DLD1 (cell line): ENCODE results near the gene FKBP11.

ENCODE experiments used
- in situ Hi-C: cut with HindIII; loops from 2 replicates; pipeline ENCODE4 v1.10.0; 2017; ENCODE audit warnings: low sequenced_read_pairs

Gene FKBP11

GRCh38 chr12:48925304-48926011 is at the start of gene FKBP11:
Gene FKBP11, minus strand, starts transcription at chr12:48925492. Its CDS starts 64 bp downstream, at chr12:48925428.
- in situ Hi-C loops, result no loop called here

GRCh38 chr12:48973941-48974673 is 48.8 kb upstream of the FKBP11 start:
- in situ Hi-C loops, result no loop called here

GRCh38 chr12:48973531-48973930 is 48.2 kb upstream of the FKBP11 start:
- in situ Hi-C loops, result no loop called here

GRCh38 chr12:48972952-48973483 is 47.7 kb upstream of the FKBP11 start:
- in situ Hi-C loops, result no loop called here

- in situ Hi-C loops, result no loop called here
These were observed 47.1 kb upstream of the FKBP11 start for GRCh38 chr12:48972213-48972951.

GRCh38 chr12:48970702-48971334 is 45.5 kb upstream of the FKBP11 start:
- in situ Hi-C loops, result no loop called here

GRCh38 chr12:48969833-48970701 is 44.8 kb upstream of the FKBP11 start:
- in situ Hi-C loops, result no loop called here

GRCh38 chr12:48969160-48969771 is 44.0 kb upstream of the FKBP11 start:
- in situ Hi-C loops, result no loop called here

- in situ Hi-C loops, result no loop called here
These were observed 43.2 kb upstream of the FKBP11 start for GRCh38 chr12:48968467-48968866.

GRCh38 chr12:48967991-48968390 is 42.7 kb upstream of the FKBP11 start:
- in situ Hi-C loops, result no loop called here

- in situ Hi-C loops, result no loop called here
These were observed 41.0 kb upstream of the FKBP11 start for GRCh38 chr12:48966177-48966895.

- in situ Hi-C loops, result no loop called here
These were observed 40.1 kb upstream of the FKBP11 start for GRCh38 chr12:48965298-48965838.

- in situ Hi-C loops, result no loop called here
These were observed 36.5 kb upstream of the FKBP11 start for GRCh38 chr12:48961801-48962200.

- in situ Hi-C loops, result no loop called here
These were observed 36.0 kb upstream of the FKBP11 start for GRCh38 chr12:48961331-48961730.

- in situ Hi-C loops, result no loop called here
These were observed 35.5 kb upstream of the FKBP11 start for GRCh38 chr12:48960834-48961233.

GRCh38 chr12:48958049-48958388 is 32.7 kb upstream of the FKBP11 start:
- in situ Hi-C loops, result no loop called here

GRCh38 chr12:48957141-48958048 is 32.1 kb upstream of the FKBP11 start, which contains the start of gene ARF3:
Gene ARF3, minus strand, starts transcription at chr12:48957487. Its CDS starts 16,392 bp downstream, at chr12:48941095.
- in situ Hi-C loops, result no loop called here
